ENCODE data around the gene EDIL3.

EDIL3 gene

DNA sequence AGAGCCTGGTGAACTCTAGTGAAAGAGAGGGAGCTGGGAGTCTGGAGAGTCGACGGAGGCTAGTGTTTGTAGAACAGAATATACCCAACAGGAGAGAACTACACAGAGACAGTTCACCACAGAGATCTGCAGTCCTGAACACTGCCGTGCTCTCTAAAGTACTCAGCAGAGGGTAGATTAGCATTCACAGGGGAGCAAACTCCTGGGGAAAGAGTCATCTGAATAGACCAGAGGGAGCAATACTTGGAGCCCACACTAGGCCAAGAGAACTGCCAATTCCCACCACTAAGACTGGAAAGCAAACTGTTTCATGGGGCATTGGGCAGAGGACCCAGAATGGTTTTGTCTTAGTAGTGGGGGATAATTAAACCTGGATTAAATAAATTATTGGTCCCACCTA, 235.6 kb downstream of the EDIL3 start:
- DNase-seq, result no peak

DNA sequence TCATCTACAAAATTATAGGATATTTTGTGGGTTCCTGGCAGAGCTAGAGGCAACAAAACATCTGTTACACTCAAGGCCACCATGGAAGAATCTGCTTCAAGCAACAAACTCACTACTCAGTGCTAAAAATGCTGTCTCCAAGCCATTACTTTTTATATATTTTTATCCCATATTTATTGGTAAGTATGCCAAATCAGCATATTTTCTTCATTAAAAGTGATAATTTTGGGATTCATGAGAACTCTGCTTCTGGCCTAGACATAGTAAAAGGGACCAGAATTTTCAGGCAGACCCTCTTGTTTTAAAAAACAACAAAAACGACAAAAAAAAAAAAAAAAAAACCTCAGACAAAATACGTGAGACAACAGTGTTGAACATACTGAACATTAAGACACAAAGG, 236.0 kb downstream of the EDIL3 start:
- no peak for DNase-seq

DNA sequence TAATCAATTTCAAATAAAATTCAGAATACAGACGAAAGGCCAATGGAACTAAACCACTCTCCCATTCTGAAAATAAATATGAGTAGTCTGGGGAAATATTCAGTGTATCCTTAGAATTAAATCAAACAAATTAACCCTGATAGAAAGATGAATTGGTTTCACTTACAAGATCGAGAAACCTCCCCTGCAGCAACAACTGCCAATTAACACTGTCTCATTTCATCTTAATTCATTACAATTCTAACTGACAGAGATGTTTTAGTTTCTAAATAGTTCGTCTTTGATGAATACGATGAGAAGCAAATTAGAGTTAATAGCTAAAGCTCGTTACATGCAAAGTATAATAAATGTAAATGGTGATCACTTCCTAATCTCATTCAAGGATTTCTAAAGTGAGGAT, 247.1 kb downstream of the EDIL3 start:
- no peak for DNase-seq

DNA sequence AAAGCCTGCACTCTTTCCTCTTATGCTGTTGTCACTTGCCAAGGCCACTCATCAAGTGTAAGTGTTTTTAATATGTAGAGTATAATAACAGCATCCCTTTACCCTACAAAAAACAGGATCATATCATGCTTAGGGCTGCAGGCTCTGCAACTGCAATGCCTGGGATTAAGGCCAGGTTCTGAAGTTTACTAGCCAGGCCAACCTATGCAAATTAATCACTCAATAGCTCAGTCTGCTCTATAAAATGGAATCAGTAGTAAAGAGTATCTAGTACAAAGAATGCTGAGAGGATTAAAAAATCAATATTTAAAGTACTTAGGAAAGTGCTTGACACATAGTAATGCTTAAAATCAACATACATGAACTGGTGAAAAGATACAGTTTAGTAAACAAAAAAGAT, 253.3 kb downstream of the EDIL3 start:
- DNase-seq, result no peak

DNA sequence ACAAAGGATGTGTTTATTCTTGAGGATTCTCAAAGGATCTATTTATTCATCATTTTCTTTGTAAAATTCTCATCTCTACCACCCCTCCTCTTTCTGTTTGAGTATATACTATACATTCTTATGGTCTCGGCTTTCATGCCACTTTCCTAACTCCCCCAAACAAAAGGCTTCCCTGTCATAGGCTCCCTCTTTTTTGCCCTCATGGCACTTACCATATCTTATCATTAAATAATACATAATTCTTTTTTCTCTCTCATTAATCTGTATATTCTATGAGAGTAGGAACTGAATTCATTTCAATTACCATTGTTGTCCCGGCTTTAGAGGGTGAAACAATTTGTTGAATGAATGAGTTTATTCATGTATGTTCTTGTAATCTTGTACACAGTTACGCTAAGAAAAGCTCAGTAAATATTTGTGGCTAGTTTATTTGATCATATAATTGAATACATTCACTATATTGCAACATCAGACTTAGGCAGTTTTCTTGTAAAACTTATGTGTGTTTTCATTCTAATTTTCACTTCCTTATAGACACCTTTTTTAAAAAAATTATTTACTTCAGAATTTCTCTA, 254.6 kb downstream of the EDIL3 start:
- DNase-seq, result no peak

DNA sequence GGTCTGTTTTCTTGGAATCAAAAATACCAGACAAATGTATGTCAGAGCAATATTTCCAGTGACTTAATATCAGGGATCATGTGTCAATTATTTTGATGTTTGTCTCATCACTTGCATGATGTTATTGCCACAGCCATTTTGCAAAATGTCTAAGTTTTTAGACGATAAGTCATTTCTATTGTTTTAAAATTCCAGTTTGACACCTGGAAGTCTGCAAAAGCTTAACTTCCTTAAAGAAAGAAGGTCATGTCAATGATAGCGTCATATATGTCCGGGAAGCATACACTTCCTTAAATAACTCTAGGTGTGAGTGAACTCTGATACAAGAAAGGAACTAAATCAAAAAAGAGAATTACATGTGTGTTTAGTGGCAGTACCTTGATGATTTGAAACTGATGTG, 259.5 kb downstream of the EDIL3 start:
- DNase-seq, result no peak

DNA sequence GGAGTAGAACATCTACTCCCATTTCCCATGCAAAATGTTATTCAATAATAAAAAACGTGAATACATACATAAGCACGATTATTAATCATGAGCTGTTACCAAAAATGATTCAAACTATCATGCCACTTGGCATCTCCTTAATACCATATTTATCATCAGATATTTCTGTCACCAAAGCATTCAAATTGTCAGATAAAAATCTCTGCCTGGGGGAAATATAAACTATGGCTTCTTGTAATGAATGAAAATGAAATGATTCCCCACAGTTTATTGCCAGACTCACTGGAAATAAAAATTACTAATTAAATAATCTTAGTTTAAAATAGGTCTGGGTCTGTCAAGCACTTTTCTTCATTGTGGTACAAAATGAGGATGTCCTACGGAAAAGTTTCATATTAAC, 265.4 kb downstream of the EDIL3 start:
- no peak for DNase-seq

DNA sequence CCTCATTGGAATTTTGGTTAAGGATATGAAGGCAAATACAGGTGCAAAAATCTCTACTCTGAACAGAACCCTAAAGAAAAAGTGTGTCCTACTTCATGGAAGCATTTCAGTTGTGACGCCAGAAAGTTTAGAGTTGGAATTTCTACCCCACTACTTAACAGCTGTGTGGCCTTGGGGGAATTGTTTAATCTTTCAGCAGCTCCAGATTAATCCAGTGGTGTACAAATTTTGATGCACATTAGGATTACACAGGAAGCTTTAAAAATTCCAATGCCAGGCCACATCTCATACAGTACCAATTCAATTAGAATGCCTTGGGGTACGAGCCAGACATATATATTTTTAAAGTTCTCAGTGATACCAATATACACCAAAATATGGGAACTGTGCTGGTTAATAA, 266.1 kb downstream of the EDIL3 start:
- no peak for DNase-seq

DNA sequence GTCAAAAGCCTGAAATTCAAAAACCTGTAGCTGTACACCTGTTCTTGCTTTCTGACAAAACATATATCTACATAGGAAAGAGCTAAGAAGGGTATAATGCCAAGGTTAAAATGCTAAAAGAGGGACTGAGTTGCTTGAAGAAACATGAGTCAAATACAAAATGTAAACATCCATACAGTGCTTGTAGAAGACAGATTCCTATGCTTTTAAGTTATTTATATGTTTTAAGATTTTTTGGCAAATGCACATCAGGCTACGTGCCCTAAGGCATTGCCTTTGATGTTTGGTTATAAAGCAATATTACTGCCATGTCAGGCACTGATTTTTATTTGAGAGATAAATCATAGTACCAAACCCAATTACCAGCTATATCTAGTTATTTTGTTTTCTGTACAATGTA, 269.0 kb downstream of the EDIL3 start:
- no peak for DNase-seq

DNA sequence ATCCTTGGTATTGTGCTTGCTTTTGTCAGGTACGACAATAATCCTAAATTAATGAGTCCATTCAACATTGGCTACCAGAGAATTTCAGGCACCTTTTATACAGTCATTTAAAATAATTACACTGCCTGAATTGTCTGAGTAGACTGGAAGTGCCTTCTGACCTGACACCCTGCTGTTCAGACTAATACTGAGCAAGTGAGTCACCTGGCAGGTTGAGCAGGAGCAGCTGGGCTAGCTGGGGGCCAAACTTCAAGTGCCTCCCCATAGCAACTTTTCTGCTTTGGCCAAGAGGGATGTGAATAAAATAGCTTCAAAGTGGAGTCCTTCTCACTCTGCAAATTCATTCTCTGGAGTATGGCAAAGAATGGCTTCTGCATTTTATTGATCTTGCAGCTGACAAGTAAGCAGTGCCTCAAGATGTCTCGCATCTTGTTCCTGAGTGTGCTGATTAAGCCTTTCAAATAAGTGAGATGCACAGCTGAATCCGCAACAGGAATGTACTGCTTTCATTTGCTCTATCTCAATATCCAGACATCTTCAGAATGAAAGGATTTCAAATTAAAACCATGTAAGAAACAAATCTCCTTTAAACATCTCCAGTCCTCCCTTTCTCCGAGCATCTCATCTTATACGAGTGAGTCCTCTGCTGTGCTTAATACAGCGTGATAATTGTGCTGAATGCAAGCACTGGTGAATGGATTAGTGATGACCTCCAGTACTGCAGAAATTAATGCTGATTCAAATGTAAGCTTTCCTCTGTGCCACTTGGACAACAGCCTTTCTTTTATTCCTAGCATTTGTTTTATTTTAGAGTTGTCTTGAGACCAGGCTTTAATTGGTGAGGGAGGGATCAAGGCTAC, 271.2 kb downstream of the EDIL3 start:
- DNase-seq, result no peak

DNA sequence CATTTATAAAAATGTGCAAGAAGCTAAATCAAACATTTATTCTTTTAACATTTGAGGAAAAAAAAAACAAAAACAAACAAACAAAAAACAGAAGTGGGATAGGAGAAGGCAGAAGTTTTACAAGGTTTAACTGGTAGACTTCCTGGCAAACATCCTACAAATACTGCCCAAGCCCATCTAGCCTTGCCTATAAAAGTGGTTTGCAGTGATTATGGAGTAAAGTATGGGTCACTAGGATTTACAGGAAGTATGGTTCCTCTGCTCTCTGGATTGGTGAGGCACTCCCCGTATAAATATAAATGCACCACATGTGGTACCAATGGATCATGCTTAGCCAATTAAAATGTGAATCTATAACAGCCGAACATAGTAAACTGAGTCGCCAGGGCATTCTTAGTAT, 291.9 kb downstream of the EDIL3 start:
- no peak for DNase-seq

DNA sequence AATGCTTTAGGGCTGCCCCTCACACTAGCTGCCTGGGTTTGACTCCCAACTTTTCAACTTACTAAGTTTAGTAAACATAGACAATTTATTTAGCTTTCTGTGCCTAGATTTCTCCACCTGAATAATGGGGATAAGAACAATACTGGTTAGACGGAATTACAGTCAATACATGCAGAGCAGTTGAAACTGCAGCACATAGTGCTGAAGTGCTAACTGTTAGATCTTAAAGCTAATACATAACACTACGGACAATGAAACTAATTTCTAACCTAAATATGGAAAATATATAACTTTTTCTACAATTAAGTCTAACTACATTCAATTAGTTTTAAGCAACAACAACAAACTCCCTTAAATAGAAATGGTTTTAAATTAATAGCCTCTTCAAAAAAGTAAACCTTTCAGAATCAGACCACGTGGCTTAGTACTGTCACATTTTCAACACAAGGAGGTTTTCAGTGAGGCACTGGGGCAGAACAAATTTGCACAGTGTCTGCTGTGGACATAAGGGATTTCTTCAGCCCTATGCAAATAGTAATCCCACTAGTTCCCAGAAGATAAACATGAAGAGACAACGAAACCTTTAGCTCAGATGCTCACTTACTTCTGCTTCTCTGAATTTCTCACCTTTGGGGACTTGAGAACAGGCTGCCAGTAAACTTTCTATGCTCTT, 293.4 kb downstream of the EDIL3 start:
- DNase-seq, result no peak

DNA sequence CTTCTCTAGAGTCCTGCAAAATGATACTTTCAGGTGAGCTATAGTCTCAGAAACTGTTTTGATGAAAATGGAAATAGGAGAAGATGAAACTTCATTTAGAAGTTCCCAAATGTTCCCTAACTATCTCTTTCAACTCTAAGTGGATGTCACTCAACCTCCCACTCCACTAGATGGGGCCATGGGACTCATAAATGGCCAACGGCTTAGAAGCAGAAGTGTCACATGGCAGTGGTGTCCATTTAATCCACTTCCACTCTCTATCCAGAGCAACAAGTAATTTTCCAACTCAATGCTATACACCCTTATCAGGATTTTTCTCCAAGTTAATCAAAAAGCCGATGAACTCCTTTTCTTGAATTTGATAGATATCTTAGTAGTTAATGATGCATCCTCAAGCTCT, 295.7 kb downstream of the EDIL3 start:
- DNase-seq, result no peak

DNA sequence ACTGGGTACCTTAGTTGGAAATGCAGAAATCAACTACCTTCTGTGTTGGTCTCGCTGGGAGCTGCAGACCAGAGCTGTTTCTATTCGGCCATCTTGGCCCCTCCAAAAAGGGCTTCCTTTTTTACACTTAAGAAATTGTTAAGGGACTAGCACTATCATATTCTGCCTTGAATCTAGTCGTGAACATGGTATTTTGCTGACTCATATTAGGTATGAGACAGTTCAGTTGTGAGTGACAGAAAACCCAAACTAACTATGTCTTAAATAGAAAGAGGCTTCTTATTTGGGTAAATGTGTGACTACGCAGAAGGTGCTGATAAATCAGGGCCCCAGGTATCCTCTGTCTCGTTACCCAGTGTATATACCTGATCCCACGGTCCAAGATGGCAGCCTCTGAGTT, 298.2 kb downstream of the EDIL3 start:
- DNase-seq, result no peak

DNA sequence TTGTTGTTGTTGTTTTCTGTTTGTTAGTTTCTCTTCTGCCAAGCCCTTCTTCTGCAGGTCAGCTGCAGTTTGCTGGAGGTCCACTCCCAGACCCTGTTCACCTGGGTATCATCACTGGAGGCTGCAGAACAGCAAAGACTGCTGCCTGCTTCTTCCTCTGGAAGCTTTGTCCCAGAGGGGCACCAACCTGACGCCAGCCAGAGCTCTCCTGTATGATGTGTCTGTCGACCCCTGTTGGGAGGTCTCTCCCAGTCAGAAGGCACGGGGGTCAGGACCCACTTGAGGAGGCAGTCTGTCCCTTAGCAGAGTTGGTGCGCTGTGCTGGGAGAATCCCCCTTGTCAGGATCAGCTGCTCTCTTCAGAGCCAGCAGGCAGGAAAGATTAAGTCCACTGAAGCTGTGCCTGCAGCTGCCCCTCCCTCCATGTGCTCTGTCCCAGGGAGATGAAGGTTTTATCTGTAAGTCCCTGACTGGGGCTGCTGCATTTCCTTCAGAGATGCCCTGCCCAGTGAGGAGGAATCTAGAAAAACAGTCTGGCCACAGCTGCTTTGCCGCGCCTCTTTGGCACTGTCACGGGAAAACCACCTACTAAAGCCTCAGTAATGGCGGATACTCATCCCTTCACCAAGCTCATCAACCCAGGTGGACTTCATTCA, 299.2 kb downstream of the EDIL3 start:
- no peak for DNase-seq

DNA sequence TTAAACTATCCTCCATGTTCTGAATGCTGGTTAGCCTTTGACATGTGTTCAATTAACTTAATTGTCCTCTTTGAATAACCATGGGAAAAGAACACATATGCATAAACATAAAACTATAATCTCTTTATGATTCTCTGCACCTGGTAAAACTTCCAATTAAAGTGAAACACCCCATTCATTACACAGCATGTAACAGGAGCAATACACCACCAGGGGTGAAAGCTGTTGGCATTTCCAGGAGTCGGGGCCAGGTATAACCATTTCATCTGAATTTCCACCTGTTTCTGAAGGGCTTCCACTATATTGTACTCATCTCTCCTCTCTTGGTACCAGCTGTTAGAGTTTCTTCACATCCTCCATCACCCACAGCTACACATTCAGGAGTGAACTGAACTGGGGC, 303.8 kb downstream of the EDIL3 start:
- DNase-seq, result no peak

DNA sequence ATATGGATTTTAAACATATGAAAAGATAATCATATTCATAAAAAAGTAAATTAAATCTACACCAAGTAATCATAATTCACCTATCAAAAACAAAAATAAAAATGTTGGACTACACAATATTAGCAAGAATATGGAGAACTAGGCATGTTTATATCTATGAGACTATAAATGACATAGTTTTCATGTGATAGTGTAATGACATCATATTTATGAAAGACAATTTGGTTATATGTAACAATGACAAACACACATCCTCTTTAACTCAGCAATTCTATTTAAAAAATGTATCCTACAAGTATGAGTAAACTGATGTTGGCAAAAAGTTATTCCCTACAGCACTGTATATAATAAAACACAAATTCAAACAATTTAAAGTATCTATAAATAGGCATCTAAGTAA, 312.3 kb downstream of the EDIL3 start:
- DNase-seq, result no peak

DNA sequence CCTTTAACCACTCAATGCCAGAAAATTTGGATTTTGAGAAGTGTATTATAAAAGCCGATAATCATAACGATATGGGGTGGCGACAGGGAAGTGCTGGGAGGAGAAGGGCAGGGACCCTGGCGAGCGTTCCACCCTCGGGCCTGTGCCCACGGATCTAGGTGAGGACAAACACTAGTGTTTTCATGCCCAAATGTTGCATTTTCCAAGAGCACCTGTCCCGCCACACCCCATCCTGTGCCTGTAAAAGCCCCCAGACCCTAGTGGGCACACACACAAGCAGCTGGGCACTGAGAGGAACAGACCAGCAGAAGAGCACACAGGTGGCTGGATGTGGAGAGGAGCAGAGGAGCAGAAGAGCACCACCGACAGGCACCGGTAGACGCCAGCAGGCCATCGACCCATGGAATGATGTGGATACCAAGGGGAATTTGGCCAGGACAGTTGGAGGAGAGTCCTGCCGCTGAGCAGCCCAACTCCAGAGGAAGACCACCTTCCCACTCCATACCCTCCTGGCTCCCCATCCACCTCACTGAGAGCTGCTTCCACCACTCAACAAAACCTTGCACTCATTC, 315.0 kb downstream of the EDIL3 start:
- no peak for DNase-seq

DNA sequence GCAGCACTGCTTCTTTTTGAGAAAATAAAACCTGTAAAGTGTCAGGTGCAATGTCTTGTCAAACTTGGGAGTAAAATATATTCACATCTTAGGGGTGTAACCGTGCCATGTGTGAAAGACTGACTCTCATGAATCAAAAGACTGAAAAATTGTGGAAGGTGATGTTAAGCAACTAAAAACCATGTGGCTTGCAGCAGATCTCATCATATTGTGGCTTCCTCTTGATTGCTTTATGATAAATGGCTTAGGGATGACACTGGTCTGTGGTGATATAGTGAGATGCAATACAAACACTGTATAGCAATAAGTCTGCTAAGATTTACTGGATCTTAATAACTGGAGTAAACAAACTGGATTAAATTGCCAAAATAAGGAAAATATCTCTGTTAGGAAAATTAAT, 321.6 kb downstream of the EDIL3 start:
- DNase-seq, result no peak

DNA sequence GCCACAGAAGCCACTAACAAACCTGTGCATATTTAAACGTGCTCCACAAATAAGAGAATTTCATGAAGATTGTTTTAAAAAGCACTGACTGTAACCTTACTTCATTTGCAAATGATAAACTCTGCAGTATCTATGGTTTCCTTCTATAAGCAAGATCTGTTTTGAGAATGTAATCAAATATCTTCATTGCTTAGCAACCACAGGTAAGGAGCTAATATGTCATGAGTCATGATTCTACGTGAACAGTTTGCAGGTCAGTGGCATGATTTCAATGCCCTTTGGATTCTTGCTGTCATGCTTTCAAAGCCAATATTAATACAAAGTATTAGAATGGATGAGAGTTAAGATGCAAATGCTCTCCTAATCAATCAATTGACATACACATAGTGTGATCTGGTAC, 325.0 kb downstream of the EDIL3 start:
- DNase-seq, result no peak

DNA sequence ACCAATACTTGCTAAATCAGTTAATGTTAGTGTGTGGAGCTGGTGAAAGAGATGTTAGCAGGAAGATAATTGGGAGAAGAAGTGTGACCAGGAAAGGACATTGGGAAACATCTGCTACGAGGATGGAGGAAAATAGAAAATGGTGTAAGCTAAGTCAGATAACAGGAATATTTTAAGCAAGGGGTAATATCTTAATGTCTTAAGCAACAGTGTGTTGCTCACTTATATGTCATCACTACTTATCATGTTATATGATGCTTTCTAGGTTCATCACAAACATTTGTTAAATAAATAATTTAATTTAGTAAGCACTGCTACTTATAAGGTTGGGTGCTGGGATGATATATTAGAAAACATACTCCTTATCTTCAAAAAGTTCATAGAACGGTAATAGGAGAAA, 326.1 kb downstream of the EDIL3 start:
- no peak for DNase-seq

DNA sequence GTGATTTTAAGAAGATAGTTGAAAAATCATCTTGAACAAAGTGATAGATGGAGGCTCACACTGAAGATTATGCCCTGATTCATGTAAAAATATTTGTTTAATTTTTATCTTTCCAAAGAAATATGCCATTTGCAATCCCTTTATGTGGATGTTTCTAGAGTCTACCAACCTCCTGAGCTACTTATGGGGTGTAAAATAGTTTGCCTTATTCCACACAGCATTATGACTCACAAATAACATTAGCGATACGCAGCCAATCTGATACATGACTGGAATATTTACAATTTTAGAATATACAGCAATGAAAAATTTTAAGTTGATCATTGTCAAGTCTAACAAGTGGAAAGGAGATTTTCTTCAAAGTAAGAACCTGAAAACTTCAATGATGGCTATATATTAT, 327.5 kb downstream of the EDIL3 start:
- no peak for DNase-seq

DNA sequence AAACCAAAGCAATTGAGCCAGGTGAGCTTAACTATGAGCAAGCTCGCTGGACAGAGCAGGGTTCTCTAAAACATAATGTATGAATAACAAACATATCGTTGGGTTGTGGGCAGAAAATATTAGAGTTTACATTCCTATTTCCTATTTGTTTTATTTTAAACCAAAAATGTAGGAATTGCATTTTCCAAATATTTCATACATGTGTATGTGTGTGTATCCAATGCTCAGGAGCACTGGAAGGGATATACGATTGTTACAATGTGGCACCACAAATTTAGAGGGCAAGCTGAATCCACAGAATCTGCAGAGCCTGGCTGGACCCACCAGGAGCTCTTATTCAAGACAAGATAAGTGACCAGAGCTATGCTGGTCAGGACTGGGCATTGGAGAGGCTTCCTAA, 338.7 kb downstream of the EDIL3 start:
- DNase-seq, result no peak

DNA sequence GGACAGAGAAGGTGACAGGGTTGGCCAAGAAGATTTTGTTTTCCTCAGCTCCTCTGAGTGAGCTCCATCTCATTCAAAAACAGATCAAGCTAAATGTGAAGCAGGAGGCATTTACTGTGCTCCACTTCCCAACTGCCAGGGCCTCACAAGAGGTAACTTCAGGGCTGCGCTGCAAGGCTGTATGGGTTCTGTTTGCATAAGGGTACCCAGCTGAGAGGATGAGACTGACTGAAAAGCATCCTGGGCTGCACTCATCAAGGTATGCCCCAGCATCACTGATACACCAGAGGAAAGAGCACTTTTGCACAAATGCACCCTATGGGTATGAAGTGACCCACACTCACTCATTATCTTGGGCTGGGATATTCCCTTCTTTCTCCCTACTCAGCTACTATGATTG, 347.8 kb downstream of the EDIL3 start:
- no peak for DNase-seq
